ENCODE data around the gene ZNF71.
A peak's percentile ranks its signal among the peaks of the same experiment; 100 is the strongest.

The ZNF71 gene

DNA sequence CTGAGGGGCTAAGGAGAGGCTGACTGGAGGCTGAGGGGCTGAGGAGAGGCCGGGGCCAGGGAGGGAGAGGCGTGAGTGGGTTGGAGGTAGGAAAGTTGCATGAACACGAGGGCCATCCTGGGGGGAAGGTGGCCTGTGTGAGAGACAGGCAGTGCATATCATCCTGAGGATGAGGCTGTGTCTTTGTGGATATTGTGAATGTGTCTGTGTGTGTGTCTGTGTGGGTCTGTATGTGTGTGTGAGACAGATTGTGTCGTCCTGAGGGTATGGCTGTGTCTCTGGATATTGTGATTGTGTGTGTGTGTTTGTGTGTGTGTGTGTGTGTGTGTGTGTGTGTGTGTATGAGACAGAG, 422 bp downstream of the ZNF71 start:
- Histone ChIP-seq H3K27me3 (ENCODE audit: control insufficient read depth, low read length) (no peaks in the 10 kb centered on the region), H4K20me1 (ENCODE audit: control insufficient read depth, insufficient read depth, low read depth, low read length) (no peaks in the 10 kb centered on the region), H3K9me2 (replicated peaks; ENCODE audit: control insufficient read depth, low read length) (no peaks in the 10 kb centered on the region; the same call in 1 of the 2 replicates), H3K4me2 (ENCODE audit: low read length) (peak overlapping the region; percentile 79), H3K27ac (ENCODE audit: low read depth, low read length) (no peak overlapping the region), H3K9me3 (ENCODE audit: control insufficient read depth, insufficient read depth, low read length) (peaks cover 7% of the 10 kb centered on the region; the same call in 1 of the 2 replicates), H3K4me3 (ENCODE audit: low read length) (peak overlapping the region; percentile 89), H3K4me1 (ENCODE audit: control insufficient read depth, low read length) (peaks cover 13% of the 10 kb centered on the region), H3K79me2 (ENCODE audit: control insufficient read depth, low read length) (peaks cover 10% of the 10 kb centered on the region), H3K36me3 (ENCODE audit: control insufficient read depth, low read length) (peaks cover 8% of the 10 kb centered on the region; the same call in 1 of the 2 replicates), H3F3A (ENCODE audit: control insufficient read depth, insufficient read depth) (no peaks in the 10 kb centered on the region)
- TF ChIP-seq EZH2phosphoT487 (IDR thresholded peaks at IDR 0.05; ENCODE audit: borderline replicate concordance, low read length): no peak
- TF ChIP-seq, protein P1, sequence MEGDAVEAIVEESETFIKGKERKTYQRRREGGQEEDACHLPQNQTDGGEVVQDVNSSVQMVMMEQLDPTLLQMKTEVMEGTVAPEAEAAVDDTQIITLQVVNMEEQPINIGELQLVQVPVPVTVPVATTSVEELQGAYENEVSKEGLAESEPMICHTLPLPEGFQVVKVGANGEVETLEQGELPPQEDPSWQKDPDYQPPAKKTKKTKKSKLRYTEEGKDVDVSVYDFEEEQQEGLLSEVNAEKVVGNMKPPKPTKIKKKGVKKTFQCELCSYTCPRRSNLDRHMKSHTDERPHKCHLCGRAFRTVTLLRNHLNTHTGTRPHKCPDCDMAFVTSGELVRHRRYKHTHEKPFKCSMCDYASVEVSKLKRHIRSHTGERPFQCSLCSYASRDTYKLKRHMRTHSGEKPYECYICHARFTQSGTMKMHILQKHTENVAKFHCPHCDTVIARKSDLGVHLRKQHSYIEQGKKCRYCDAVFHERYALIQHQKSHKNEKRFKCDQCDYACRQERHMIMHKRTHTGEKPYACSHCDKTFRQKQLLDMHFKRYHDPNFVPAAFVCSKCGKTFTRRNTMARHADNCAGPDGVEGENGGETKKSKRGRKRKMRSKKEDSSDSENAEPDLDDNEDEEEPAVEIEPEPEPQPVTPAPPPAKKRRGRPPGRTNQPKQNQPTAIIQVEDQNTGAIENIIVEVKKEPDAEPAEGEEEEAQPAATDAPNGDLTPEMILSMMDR (IDR thresholded peaks at IDR 0.05; ENCODE audit: low read depth, low read length, poor library complexity, severe bottlenecking): no peak

DNA sequence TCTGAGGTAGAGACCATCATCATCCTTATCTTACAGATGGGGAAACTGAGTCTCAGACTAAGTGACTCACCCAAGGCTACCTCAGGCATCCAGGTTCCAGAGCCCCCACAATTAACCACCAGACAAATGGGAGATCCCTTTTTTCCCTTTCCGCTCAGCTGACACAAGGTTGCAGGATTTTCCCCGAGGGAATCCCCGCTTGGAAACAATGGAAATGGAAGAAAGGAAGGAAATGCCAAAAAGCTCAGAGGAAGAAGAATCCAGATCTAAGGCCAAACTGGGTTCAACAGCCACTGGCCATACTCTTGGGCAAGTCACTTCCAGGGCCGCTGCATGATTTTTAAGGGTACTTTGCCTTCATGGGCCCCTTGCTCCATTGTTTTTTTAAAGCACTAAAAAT, 1.6 kb downstream of the ZNF71 start:
- Histone ChIP-seq H3K4me2 (ENCODE audit: low read length) (no peak overlapping the region), H3K9me3 (ENCODE audit: control insufficient read depth, insufficient read depth, low read length) (peaks cover 15% of the 10 kb centered on the region; the same call in 1 of the 2 replicates), H3K79me2 (ENCODE audit: control insufficient read depth, low read length) (peaks cover 10% of the 10 kb centered on the region), H3K36me3 (ENCODE audit: control insufficient read depth, low read length) (peaks cover 15% of the 10 kb centered on the region), H3K27me3 (ENCODE audit: control insufficient read depth, low read length) (no peaks in the 10 kb centered on the region), H3K4me3 (ENCODE audit: low read length) (no peak overlapping the region), H3K9me2 (replicated peaks; ENCODE audit: control insufficient read depth, low read length) (no peaks in the 10 kb centered on the region; the same call in 1 of the 2 replicates), H3K27ac (ENCODE audit: low read depth, low read length) (no peak overlapping the region), H3F3A (ENCODE audit: control insufficient read depth, insufficient read depth) (no peaks in the 10 kb centered on the region), H4K20me1 (ENCODE audit: control insufficient read depth, insufficient read depth, low read depth, low read length) (no peaks in the 10 kb centered on the region), H3K4me1 (ENCODE audit: control insufficient read depth, low read length) (peaks cover 13% of the 10 kb centered on the region)
- TF ChIP-seq EZH2phosphoT487 (IDR thresholded peaks at IDR 0.05; ENCODE audit: borderline replicate concordance, low read length): no peak
- TF ChIP-seq, protein P1 (IDR thresholded peaks at IDR 0.05; ENCODE audit: low read depth, low read length, poor library complexity, severe bottlenecking): no peak

DNA sequence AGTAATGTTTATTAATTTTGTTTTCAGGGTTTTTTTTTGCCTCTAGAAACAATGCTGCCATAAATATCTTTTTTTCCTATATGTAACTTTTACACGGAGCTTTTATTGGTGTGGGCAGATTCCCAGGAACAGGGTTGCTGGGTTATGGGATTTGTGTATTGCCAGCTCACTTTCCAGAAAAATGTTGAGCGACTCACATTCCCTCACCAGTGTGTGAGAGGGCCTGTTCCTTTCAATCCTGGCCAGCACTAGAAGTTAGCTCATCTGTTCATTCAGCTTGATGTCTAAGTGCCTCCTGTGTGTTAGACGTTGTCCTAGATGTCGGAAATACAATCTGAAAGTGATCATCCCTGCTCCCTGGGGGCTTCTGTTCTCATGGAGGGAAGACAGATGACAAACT, 2.6 kb downstream of the ZNF71 start:
- Histone ChIP-seq H3K27ac (ENCODE audit: low read depth, low read length) (no peak overlapping the region), H4K20me1 (ENCODE audit: control insufficient read depth, insufficient read depth, low read depth, low read length) (no peaks in the 10 kb centered on the region), H3F3A (ENCODE audit: control insufficient read depth, insufficient read depth) (no peaks in the 10 kb centered on the region), H3K9me3 (ENCODE audit: control insufficient read depth, insufficient read depth, low read length) (peaks cover 15% of the 10 kb centered on the region; the same call in 1 of the 2 replicates), H3K9me2 (replicated peaks; ENCODE audit: control insufficient read depth, low read length) (no peaks in the 10 kb centered on the region; the same call in 1 of the 2 replicates), H3K79me2 (ENCODE audit: control insufficient read depth, low read length) (peaks cover 10% of the 10 kb centered on the region), H3K4me1 (ENCODE audit: control insufficient read depth, low read length) (peaks cover 13% of the 10 kb centered on the region), H3K4me2 (ENCODE audit: low read length) (no peak overlapping the region), H3K36me3 (ENCODE audit: control insufficient read depth, low read length) (peaks cover 18% of the 10 kb centered on the region), H3K27me3 (ENCODE audit: control insufficient read depth, low read length) (no peaks in the 10 kb centered on the region), H3K4me3 (ENCODE audit: low read length) (no peak overlapping the region)
- TF ChIP-seq EZH2phosphoT487 (IDR thresholded peaks at IDR 0.05; ENCODE audit: borderline replicate concordance, low read length): no peak
- TF ChIP-seq, protein P1 (IDR thresholded peaks at IDR 0.05; ENCODE audit: low read depth, low read length, poor library complexity, severe bottlenecking): no peak

All from DOHH2 (cell line).